NCI-H526 treated with DMSO at 0.1 percent for 48 hours (cell line): Measurements from ENCODE around the gene SPPL3.
A peak's percentile ranks its signal among the peaks of the same experiment; 100 is the strongest.
"Not testable (repeated sequence)": the region's sequence is repeated elsewhere in the genome, so short reads cannot be mapped to it uniquely, and the experiment has no call there.

Experiments
- DNase-seq: peaks from one replicate; lab custom pipeline; 2025; lab: John Stamatoyannopoulos, UW

SPPL3 gene

GRCh38 chr12:120904197-120904773 is at the start of gene SPPL3:
TSS of gene SPPL3 (minus strand) at chr12:120904358. CDS start at chr12:120903867, 491 bp downstream.
- peak; percentile 67 for DNase-seq

GRCh38 chr12:120950807-120951206 is 46.6 kb upstream of the SPPL3 start:
- DNase-seq = no peak

GRCh38 chr12:120950260-120950799 is 46.2 kb upstream of the SPPL3 start:
- DNase-seq = not testable (repeated sequence)

GRCh38 chr12:120945516-120945915 is 41.4 kb upstream of the SPPL3 start:
- not testable (repeated sequence) for DNase-seq

- DNase-seq = peak; percentile 14
Measured at GRCh38 chr12:120944645-120945217, 40.6 kb upstream of the SPPL3 start.

GRCh38 chr12:120943482-120943881 is 39.3 kb upstream of the SPPL3 start:
- no peak for DNase-seq

GRCh38 chr12:120941846-120942405 is 37.8 kb upstream of the SPPL3 start:
- no peak for DNase-seq

DNA sequence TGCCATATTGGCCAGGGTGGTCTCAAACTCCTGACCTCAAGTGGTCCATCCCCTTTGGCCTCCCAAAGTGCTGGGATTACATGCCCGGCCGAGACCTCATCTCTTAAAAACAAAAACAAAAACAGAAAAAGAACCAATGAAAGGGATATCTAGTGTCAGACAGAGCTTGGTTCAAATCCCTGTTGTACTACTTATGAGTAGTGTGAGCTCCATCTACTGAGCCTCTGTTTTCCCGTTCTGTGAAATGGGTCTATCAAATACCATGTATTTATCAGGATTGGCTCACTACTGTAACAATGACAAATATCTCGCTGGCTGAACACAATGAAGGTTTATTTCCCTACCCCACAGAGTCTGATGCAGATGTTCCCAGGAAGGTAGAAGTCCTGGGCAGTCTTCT is 37.3 kb upstream of the SPPL3 start:
- DNase-seq = no peak

- DNase-seq = no peak
Measured at GRCh38 chr12:120940799-120941198, 36.6 kb upstream of the SPPL3 start.

DNA sequence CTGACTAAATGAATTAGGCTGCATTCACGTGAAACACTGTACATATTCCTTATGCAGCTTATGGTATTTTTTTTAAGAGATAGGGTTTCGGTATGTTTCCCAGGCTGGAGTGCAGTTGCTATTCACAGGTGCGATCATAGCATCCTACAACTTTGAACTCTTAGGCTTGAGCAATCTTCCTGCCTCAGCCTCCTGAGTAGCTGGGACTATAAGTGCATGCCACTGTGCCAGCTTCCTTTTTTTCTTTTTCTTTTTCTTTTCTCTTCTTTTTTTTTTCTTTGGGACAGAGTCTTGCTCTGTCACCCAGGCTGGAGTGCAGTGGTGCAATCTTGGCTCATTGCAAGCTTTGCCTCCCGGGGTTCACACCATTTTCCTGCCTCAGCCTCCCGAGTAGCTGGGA is 35.8 kb upstream of the SPPL3 start:
- DNase-seq = no peak

- DNase-seq = no peak
Measured at GRCh38 chr12:120939523-120939922, 35.4 kb upstream of the SPPL3 start.

- no peak for DNase-seq
Measured at GRCh38 chr12:120938496-120938895, 34.3 kb upstream of the SPPL3 start.

GRCh38 chr12:120936197-120936596 is 32.0 kb upstream of the SPPL3 start:
- no peak for DNase-seq

GRCh38 chr12:120933786-120934185 is 29.6 kb upstream of the SPPL3 start:
- DNase-seq = no peak

DNA sequence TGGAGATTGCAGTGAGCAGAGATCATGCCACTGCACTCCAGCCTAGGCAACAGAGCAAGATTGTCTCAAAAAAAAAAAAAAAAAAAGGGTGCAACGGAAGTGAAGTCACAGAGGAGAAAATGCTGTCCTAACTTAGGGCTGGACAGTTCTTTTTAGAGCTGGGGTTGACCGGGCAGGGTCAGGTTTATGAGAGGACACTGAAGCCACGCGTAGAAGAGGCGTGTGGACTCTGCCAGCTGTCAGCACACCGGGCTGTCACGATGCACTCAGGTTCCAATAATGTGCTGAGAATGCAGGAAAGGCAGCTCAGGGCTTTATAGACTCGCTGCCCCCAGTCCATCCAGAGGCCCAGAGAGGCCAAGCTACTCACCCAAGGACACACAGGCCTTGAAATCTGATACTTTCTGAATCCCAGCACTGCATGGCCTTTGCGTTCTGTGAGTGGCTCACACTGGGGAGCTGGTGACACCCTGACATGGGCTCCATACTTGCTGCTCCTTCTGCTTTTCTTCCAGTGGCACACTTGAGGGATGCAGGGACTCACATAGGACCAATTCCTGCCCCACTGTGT is 28.9 kb upstream of the SPPL3 start:
- DNase-seq = no peak

DNA sequence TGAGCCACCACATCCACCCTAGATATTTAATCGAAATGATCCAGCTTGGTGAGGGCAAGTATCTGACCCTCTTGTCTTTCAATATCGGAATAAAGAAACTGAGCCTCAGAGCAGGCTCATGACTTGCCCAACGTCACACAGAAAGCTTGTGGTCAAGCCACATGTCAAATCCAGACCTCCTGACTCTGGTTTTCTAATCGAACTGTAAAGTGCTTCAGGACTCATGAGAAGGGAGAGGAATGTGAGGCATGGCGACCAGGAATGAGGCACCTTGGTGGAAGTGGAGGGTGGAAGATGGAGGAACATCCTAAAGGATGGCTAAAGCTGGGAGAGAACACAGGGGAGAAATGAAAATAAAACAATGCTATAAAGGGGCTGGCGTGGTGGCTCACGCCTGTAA is 27.9 kb upstream of the SPPL3 start:
- no peak for DNase-seq

DNA sequence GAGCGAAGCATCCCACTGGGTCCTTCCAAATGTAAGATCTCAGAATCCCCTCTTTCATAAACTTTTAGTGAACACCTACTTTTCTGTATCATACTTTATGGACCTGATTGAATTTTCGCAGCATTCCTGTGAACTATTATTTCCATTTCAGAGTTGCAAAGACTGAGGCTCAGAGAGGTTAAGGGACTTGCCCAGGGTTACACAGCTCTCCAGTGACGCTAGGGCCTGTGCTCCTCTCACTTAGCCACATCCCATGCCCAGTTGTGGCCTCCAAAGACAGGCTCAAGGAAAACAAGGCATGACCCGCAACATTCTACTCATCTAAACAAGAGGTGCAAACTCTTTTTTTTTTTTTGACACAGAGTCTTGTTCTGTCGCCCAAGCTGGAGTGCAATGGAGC is 25.9 kb upstream of the SPPL3 start:
- DNase-seq = no peak

- peak; percentile 6 for DNase-seq
Measured at GRCh38 chr12:120928864-120929652, 24.9 kb upstream of the SPPL3 start.

DNA sequence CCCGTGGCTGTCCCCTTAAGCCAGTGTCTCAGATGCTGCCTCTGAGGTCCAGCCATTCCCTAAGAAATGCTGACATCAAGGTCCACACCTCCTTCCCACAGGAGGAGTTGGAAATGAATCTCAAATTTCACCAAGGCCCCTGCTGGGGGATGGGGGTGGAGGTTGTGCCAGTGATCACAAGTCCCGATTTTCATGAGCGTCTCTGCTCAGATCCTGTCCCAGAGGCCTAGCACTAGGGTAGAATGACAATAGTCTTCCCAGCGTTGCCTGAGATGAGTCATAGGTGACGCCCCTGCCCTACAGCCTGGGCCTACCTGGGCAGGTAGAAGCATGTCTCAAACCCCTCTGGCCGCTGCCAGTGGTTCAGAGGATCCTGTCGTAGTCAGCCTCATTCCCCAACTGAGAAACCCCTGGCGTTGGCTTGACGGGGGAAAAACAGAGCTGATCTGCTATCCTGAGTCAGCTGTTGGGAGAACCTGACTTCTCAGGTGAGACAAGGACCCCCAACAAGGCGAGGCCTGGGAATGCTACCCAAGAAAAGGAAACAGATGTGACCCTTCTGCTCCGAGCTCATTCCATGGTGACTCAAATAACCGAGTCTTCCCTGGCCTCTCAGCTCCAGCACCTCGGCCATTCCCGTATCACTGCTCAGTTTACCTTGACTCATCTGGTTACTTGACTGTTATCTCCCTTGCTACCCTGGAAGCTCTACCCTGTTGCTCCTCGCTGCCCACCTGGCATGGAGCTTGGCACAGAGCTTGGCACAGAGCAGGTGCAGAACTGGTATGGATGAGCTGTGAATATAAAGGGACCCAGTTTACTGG is 21.8 kb upstream of the SPPL3 start:
- no peak for DNase-seq

DNA sequence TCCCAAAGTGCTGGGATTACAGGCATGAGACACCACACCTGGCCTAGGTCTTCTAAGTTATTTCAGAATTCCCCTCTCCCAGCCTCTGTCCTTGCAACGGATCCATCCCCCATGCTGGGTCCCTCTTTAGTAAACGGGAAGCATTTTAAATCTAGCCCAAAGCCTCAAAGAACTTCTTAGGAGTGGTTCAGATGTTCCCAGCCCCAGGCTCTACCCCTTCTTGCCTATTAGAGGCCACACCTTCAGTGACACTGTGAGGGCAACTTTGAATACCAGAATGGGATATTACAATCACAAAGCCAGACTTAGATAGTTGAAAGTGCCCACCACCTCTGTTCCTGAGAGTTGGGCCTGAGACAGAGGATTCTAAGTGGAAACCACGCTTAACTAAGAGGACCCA is 18.1 kb upstream of the SPPL3 start:
- no peak for DNase-seq

DNA sequence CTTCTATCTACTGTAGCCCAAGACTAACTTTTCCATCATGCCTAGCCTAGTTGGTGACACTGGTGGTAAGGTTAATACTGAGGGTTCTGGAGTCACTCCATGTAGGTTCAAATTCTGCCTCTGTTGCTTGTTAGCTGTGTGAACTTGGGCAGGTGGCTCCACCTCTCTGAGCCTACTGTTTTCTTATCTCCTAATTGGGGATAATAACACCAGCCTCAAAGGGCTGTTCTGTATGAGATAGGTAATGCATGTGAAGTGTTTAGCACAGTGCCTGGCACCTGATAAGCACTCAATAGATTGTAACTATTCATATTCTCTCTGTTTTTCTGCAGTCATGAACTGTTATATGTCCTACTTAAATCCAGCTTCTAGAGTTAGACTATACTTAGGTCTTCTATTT is 17.5 kb upstream of the SPPL3 start:
- DNase-seq = no peak

DNA sequence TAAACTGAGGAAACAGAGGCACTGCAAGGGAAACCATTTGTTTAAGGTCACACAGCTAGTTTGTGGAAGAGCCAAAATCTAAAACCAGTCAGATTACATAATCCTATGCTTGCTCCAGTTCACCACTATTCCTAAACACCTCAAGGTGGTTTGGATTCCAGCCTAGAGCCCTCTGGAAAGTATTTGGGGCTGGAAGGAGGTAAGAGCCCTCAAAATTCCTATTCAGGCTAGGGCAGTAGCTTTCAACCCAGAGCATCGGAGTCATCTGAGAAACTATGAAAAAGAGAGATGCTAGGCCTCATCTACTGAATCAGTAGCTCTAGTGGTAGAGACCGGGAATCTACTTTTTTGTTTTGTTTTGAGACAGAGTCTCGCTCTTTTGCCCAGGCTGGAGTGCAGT is 16.0 kb upstream of the SPPL3 start:
- no peak for DNase-seq
